ENCODE data around the gene LDHD. TPM values are rescaled to one million over a fixed set of nuclear protein-coding genes. Genes with fewer than 3 reads are reported as not detected.

Gene LDHD
- total and polyA plus RNA-seq, 10 of the 15 experiments (the other 5 are each of a cell fraction or from before 2014, with no cell fraction given) = 0.10 to 0.12 TPM; not detected in 8

GRCh38 chr16:75110637-75111513, 5.7 kb downstream of the LDHD start (continued):
- peak; percentile 43; the same call in 1 of the 2 replicates for TF ChIP-seq MLLT1 (IDR thresholded peaks at IDR 0.05)
- TF ChIP-seq HDGF (IDR thresholded peaks at IDR 0.05) = peak; percentile 92
- TF ChIP-seq CBFB (IDR thresholded peaks at IDR 0.05; ENCODE audit: low read depth) = peak; percentile 37; the same call in 1 of the 2 replicates
- TF ChIP-seq, protein P1, sequence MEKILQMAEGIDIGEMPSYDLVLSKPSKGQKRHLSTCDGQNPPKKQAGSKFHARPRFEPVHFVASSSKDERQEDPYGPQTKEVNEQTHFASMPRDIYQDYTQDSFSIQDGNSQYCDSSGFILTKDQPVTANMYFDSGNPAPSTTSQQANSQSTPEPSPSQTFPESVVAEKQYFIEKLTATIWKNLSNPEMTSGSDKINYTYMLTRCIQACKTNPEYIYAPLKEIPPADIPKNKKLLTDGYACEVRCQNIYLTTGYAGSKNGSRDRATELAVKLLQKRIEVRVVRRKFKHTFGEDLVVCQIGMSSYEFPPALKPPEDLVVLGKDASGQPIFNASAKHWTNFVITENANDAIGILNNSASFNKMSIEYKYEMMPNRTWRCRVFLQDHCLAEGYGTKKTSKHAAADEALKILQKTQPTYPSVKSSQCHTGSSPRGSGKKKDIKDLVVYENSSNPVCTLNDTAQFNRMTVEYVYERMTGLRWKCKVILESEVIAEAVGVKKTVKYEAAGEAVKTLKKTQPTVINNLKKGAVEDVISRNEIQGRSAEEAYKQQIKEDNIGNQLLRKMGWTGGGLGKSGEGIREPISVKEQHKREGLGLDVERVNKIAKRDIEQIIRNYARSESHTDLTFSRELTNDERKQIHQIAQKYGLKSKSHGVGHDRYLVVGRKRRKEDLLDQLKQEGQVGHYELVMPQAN (conservative IDR thresholded peaks at IDR 0.05) = no peak
- TF ChIP-seq ZNF207 (IDR thresholded peaks at IDR 0.05; ENCODE audit: borderline replicate concordance) = peak; percentile 73; the same call in 1 of the 2 replicates
- TF ChIP-seq SP1 (IDR thresholded peaks at IDR 0.05; ENCODE audit: low read depth, low read length) = peak; percentile 19
